A549 treated with ZK216348 at 1 μM for 4 hours (cell line): Measurements from ENCODE around the gene STAT6. TPM values are rescaled to one million over a fixed set of nuclear protein-coding genes. Genes with fewer than 3 reads are reported as not detected.

Source experiments
- total RNA-seq: library from RNA; stranded (reverse); fragments of 200-300 nt; extraction: Qiagen RNA extraction; gene quantifications from 5 replicates; pipeline ENCODE4 v1.2.3, GENCODE V29; 2022; ENCODE audit warnings: low read depth

The STAT6 gene
- total RNA-seq = 35.4 to 53.5 TPM (median 50.3 TPM) in 5 replicates

DNA sequence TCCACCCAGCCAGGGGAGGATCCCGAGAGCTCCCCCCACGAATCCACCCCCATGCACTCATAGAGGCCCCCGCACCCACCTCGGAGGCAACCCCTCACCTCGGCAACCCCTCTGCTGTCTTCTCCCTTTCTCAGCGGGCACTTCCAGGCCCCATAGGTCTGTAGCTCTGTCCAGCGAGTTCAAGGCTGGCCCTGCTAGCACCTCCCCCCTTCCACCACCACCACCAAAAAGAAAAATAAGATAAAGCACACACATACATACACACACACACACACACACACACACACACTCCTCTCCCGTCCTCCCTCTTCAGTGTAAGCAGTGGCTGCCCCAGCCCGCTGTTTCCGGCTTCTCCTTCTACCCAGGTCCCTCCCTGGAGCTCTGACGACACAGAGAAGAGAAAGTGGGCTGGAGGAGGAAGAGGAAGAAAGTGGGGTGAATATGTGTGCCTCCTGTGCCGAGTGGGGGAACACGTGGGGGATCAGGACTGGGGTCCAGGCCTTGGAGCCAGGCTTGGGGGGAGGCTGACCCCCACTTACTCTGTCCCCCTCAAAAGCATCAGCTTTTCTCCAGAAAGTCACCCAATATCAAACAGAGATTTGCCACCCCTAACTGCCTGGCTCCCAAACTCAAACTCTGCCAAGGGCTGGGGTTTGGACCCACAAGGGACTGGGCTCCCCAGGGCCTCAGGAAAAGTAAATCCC, at the start of gene STAT6:
STAT6 (minus strand) TSS at position 332 of the 704 bp plus-strand sequence. CDS start 3,084 bp downstream, outside the sequence.

GRCh38 chr12:57146961-57147944, 36.1 kb upstream of the STAT6 start, which contains the start of gene LRP1-AS:
TSS of gene LRP1-AS (minus strand) at chr12:57147619.

DNA sequence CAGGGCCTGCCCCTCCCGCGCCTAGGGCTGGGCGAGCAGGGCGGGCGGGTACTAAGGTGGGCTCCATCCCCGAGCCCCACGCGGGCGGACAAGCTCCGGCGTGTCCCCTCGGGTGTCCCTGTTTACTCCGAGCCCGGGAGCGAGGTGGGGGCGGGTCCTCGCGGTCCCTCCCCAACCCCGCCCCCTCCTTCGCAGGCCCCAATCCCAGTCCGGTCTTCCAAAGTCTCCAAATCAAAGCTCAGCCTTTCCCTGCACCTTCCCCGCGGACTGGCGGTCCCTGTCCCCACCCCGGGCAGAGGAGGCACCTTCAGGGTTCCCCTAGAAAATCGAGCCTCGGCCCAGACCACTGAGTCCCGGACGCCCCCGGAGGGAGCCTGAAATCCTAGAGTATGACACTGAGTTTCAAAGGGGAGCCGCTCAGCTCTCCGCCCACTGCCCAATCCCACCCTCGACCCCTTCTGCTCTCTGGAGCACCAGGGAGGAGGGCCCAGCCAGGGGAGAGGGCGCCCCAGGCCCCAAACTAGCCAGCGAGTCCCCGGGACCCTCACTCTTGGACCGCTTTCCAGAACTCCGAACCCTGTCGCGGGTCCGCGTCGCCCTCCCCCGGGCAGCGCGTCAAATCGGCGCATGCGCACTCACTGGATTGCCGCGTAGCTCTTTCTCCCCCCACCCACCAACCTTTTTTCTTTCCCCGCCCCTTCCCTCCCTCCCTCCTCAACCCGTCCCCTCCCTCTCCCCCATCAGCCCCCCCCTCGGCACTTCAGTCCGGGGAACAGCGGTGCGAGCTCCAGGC, 16.8 kb upstream of the STAT6 start, which contains the start of gene LRP1:
LRP1 (plus strand) TSS at position 758 of the 793 bp plus-strand sequence. CDS start 482 bp downstream, outside the sequence.

GRCh38 chr12:57088354-57089270, 22.6 kb downstream of the STAT6 start, which contains the start of gene NAB2:
TSS of gene NAB2 (plus strand) at chr12:57089114. CDS start at chr12:57089272, 158 bp downstream.

DNA sequence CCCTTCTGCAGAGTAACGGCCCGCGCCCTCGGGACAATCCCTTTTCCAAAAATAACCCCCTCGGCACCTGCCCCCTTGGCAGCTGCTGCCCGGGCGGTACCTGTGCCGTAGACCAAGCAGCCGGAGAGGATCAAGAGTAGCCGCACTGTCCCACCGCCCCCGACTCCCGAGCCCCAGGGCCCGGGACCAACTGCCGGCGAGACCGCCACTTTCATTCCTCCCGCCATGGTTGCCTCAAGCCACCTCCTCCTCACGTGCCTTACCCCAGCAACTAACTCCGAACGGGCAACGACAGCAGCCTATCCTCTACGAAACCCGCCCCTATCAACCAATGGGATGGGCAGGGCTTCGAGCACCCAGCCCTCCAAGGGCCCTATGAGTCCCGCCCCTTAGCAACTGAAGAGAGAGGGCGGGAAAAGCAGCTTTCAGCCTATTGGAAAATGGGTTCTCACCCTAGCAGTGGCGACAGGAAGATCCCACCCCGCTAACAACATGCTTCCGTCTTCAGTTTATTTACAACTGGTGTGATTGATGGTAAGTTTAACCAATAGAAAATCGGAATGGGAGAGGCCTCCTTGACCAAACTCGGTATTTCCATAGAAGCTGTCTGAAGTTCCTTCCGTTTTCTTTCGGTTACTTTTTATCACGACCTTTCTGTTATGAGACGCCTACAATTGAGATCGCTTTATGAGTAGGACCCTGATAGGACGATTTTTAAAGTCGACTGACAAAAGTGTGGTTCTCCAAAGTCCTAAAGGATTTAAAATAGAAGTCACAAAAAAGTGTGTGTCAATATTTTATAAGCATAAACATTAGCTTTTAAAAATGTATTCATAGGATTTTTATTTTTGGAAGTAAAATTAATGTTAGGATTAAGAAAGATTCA, 32.4 kb downstream of the STAT6 start, which contains the start of gene NEMP1:
NEMP1 (minus strand) TSS at position 273 of the 886 bp plus-strand sequence; CDS start at position 227, 46 bp downstream.

DNA sequence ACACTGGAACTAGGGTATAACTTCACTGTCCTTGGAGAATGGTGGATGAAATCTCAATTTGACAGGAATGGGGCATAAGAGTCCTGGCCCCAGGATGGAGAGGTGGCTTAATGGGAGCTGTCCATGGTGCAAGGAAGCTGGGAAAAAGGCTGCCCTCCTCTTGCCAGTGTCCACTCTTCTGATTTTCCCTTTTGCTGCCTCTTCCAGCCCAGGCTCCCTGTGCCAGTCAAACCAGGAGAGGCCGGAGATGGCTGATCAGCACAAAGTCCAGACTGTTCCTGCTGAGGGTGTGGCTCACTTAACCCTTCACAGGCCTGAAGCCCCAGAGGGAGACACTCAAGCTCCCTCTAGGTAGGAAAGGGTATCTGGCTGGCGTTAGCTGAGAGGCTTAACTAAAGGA, 61.3 kb downstream of the STAT6 start, which contains the start of gene MYO1A:
MYO1A (minus strand) TSS at position 240 of the 400 bp plus-strand sequence. CDS start 1,806 bp downstream, outside the sequence.

Other genes starting within 250 kb of the STAT6 start
- not detected in 5 replicates for gene SDR9C7, start 177.0 kb downstream of the STAT6 start, total RNA-seq
- 0.11 to 0.24 TPM (median 0.14 TPM) in 4 of 5 replicates, not detected in the other for gene RDH16, start 153.8 kb downstream of the STAT6 start, total RNA-seq
- 4.2 to 6.6 TPM (median 5.5 TPM) in 5 replicates for gene ZBTB39, start 104.8 kb downstream of the STAT6 start, total RNA-seq
- gene TAC3, start 94.8 kb downstream of the STAT6 start, total RNA-seq = 0.39 TPM in 1 of 5 replicates, not detected in the others
- gene MYO1A, start 61.2 kb downstream of the STAT6 start, total RNA-seq = 0.16 to 0.68 TPM (median 0.55 TPM) in 5 replicates
- 11.8 to 18.5 TPM (median 15.2 TPM) in 5 replicates for gene NEMP1, start 32.6 kb downstream of the STAT6 start, total RNA-seq
- 12.9 to 18.3 TPM (median 16.7 TPM) in 5 replicates for gene NAB2, start 22.2 kb downstream of the STAT6 start, total RNA-seq
- 11.1 to 24.4 TPM (median 17.6 TPM) in 5 replicates for gene LRP1, start 17.1 kb upstream of the STAT6 start, total RNA-seq
- gene LRP1-AS, start 36.3 kb upstream of the STAT6 start, total RNA-seq = not detected in 5 replicates
- gene NXPH4, start 105.4 kb upstream of the STAT6 start, total RNA-seq = 2.7 to 6.3 TPM (median 5.1 TPM) in 5 replicates
- gene SHMT2, start 118.3 kb upstream of the STAT6 start, total RNA-seq = 92.0 to 137 TPM (median 126 TPM) in 5 replicates
- gene STAC3, start 139.8 kb upstream of the STAT6 start, total RNA-seq = 0.17 to 0.68 TPM (median 0.36 TPM) in 5 replicates